ENCODE results near the gene SYNRG.
"Not testable (repeated sequence)": the region's sequence is repeated elsewhere in the genome, so short reads cannot be mapped to it uniquely, and the experiment has no call there.

SYNRG gene

DNA sequence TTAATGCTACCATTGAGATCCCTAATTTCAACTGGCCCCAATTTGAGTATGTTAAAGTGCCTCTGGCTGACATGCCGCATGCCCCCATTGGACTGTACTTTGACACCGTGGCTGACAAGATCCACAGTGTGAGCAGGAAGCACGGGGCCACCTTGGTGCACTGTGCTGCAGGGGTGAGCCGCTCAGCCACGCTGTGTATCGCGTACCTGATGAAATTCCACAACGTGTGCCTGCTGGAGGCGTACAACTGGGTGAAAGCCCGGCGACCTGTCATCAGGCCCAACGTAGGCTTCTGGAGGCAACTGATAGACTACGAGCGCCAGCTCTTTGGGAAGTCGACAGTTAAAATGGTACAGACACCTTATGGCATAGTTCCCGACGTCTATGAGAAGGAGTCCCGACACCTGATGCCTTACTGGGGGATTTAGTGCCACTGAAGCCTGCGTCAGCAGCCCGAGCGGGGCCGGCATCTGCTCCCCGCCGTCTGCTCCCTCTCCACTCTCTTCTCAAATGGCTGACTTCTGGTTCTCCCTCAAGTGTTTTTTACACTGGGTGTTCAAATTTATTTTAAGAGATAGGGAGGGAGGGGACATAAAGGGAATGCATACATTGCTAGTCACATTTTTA, 96.7 kb downstream of the SYNRG start:
- Histone ChIP-seq H3K9ac (ENCODE audit: low read depth, low read length) (no peak overlapping the region), H3K9me3 (ENCODE audit: control insufficient read depth, insufficient read depth, low read length) (no peaks in the 10 kb centered on the region), H3K4me1 (ENCODE audit: insufficient read depth, low read length) (no peaks in the 10 kb centered on the region), H3K36me3 (ENCODE audit: insufficient read depth, low read length) (peaks cover 6% of the 10 kb centered on the region)

DNA sequence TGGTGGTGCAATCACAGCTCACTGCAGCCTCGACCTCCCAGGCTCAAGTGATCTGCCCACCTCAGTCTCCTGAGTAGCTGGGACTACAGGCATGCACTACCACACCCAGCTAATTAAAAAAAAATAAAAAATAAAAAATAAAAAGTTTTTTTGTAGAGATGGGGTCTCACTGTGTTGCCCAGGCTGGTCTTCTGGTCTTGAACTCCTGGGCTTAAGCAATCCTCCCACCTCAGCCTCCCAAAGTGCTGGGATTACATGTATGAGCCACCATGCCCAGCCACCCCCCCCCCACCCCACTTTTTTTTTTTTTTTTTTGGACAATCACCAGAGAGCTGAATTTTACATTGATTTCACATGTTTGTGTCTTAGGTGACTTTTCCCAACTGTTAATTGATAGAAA, 97.6 kb downstream of the SYNRG start:
- H3K9ac ChIP-seq (ENCODE audit: low read depth, low read length); H3K36me3 ChIP-seq (ENCODE audit: insufficient read depth, low read length); H3K4me1 ChIP-seq (ENCODE audit: insufficient read depth, low read length); H3K9me3 ChIP-seq (ENCODE audit: control insufficient read depth, insufficient read depth, low read length): not testable (repeated sequence)

DNA sequence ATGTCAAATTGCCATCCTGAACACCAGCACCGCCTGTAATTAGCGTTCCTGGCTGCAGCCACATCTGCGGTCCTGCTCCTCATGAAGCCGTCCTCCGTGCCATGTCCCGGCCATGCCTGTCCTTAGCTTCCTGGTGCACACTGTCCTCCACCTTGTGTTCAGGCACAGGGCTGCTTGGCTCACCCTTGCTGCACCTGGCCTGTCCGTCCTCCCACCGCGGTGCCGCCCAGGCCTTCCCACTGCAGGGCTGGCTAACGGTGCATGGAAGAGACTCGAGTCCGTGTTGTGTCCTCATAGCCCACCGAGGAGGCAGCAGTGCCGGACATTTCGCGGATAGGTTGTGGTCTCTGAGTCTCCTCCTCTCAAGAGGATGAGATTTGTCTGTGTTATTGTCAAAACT, 99.2 kb downstream of the SYNRG start:
- Histone ChIP-seq H3K36me3 (ENCODE audit: insufficient read depth, low read length) (peaks cover 6% of the 10 kb centered on the region; the same call in 1 of the 2 replicates), H3K9ac (ENCODE audit: low read depth, low read length) (no peak overlapping the region)

DNA sequence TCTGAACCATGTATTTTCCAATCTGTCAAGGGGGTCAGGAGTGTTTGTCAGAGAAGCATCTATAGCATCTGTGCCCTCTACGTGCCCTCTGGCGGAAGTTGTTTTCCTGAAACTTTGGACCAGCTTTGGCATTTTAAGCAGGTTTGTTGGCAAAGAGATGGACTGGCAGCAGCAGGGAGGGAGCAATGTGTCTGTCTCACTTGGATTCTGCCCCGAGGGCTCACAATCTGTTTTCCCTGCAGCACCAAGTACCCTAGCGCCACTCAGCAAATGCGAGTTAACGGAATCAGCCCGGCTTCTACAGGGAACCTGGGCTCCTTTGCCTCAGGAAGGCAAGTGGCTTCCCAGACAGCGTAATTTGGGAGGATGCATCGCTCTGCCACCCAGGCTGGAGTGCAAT, 102.1 kb downstream of the SYNRG start:
- Histone ChIP-seq H3K4me1 (ENCODE audit: insufficient read depth, low read length) (peaks cover 4% of the 10 kb centered on the region; the same call in 1 of the 2 replicates), H3K9me3 (ENCODE audit: control insufficient read depth, insufficient read depth, low read length) (no peaks in the 10 kb centered on the region), H3K36me3 (ENCODE audit: insufficient read depth, low read length) (no peaks in the 10 kb centered on the region), H3K9ac (ENCODE audit: low read depth, low read length) (no peak overlapping the region)

More for the DNA sequence above, 99.2 kb downstream of the SYNRG start:
- H3K9me3 ChIP-seq (ENCODE audit: control insufficient read depth, insufficient read depth, low read length) = no peaks in the 10 kb centered on the region
- peaks cover 4% of the 10 kb centered on the region; the same call in 1 of the 2 replicates for H3K4me1 ChIP-seq (ENCODE audit: insufficient read depth, low read length)

DNA sequence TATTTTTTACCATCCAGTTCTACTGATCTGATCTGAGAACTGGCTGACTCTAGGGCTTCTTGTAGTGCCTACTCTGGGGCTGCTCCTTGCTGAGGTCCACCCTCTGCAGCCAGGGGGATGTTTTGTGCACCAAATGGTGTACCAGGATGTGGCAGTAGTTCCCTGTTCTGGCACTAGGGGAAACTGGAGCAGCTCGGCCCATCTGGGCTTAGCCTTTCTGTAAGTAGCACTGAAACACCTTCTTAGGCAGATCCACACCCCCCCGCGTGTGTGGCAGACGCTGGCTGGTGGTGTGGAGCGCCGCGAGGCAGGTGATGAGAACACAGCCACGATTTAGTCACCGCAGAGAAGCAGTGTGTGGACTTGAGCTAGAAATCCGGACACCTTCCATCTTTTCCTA, 102.5 kb downstream of the SYNRG start:
- H3K36me3 ChIP-seq (ENCODE audit: insufficient read depth, low read length) = no peaks in the 10 kb centered on the region
- no peaks in the 10 kb centered on the region for H3K9me3 ChIP-seq (ENCODE audit: control insufficient read depth, insufficient read depth, low read length)
- H3K9ac ChIP-seq (ENCODE audit: low read depth, low read length) = no peak overlapping the region
- peaks cover 4% of the 10 kb centered on the region; the same call in 1 of the 2 replicates for H3K4me1 ChIP-seq (ENCODE audit: insufficient read depth, low read length)

DNA sequence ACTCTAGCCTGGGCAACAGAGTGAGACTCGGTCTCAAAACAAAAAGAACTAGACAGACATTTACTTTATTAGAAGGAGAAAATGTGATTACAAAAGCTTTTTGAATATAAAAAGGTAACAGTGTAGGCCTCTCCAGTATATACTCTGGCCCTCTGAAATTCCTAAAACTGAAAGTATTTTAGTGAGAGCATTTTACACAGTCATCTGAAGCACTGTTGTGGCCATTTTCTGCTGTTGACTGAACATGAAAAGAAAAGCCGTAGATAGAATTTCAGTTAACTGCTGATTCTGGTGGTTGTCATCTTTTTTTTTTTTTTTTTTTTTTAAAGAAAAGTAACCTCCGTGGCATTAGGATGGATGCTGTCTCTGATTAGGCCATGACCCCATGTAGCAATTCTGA, 103.9 kb downstream of the SYNRG start:
- Histone ChIP-seq H3K36me3 (ENCODE audit: insufficient read depth, low read length) (no peaks in the 10 kb centered on the region), H3K4me1 (ENCODE audit: insufficient read depth, low read length) (peaks cover 4% of the 10 kb centered on the region; the same call in 1 of the 2 replicates), H3K9ac (ENCODE audit: low read depth, low read length) (no peak overlapping the region), H3K9me3 (ENCODE audit: control insufficient read depth, insufficient read depth, low read length) (no peaks in the 10 kb centered on the region)

DNA sequence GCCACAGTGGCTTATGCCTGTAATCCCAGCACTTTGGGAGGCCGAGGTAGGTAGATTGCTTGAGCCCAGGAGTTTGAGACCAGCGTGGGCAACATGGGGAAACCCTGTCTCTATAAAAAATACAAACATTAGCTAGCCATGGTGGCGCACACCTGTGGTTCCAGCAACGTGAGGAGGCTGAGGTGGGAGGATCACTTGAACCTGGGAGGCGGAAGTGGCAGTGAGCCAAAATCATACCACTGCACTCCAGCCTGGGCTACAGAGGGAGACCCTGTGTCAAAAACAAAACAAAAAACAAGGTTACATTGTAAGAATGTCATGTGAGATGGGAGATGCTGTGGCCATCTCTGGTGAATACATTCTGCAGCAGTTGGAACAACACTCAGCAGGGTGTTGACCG, 106.1 kb downstream of the SYNRG start:
- Histone ChIP-seq H3K4me1 (ENCODE audit: insufficient read depth, low read length) (peaks cover 4% of the 10 kb centered on the region; the same call in 1 of the 2 replicates), H3K9me3 (ENCODE audit: control insufficient read depth, insufficient read depth, low read length) (no peaks in the 10 kb centered on the region), H3K9ac (ENCODE audit: low read depth, low read length) (no peak overlapping the region), H3K36me3 (ENCODE audit: insufficient read depth, low read length) (no peaks in the 10 kb centered on the region)

DNA sequence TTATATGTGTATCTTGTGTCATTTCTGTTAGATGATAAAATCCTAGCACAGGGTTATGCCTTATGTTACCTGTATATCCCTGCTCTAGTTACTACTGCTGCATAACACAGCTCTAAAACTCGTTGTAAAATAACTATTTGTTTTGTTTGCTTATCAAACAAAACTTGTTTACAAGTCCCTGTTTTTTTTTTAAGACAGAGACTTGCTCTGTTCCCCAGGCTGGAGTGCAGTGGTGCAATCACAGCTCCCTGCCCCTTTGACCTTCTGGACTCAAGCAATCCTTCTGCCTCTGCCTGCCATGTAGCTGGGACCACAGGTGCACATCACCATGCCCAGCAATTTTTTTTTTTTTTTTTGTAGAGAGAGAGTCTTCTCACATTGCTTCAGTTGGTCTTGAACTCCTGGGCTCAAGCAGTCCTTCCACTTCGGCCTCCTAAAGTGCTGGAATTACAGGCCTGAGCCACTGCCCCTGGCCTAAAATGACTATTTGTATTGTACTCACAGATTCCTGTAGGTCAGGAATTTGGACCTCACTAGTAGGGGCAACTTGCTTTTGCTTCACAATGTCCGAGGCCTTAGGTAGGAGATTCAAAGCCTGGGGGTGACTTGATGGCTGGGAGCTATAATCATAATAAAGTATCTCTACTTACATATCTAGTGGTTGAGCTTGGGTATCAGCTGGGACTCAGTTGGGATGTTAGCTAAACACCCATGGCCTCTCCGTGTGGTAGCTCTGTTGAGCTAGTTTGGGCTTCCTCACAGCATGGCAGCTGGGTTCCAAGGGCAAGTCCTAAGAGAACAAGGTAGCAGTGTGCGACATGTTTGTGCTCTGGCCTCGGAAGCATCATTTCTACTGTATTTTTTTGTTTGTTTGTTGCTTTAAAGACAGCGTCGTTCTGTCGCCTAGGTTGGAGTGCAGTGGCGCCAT, 106.9 kb downstream of the SYNRG start:
- Histone ChIP-seq H3K4me1 (ENCODE audit: insufficient read depth, low read length) (peaks cover 4% of the 10 kb centered on the region; the same call in 1 of the 2 replicates), H3K9ac (ENCODE audit: low read depth, low read length) (no peak overlapping the region), H3K9me3 (ENCODE audit: control insufficient read depth, insufficient read depth, low read length) (no peaks in the 10 kb centered on the region), H3K36me3 (ENCODE audit: insufficient read depth, low read length) (no peaks in the 10 kb centered on the region)

DNA sequence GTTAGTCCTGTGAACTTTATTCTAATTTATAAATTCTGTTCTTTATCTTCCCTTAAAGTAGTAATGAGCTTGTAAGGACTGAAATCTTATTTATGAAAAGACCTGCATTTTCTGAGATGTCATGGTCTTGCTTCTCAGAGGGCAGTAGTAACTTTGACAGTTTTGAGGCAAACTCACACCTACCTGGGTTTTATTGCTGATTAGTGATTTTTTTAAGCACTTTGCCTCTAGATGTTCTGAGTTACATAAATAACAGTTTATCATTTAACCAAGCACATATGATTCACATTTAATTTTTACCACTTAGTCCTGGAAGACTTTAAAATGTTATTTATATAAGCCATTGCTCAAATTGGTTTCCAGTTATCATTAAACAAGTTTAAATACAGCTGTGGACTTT, 108.8 kb downstream of the SYNRG start:
- no peak overlapping the region for H3K9ac ChIP-seq (ENCODE audit: low read depth, low read length)
- H3K4me1 ChIP-seq (ENCODE audit: insufficient read depth, low read length) = peaks cover under 1% of the 10 kb centered on the region; the same call in 1 of the 2 replicates
- H3K36me3 ChIP-seq (ENCODE audit: insufficient read depth, low read length) = no peaks in the 10 kb centered on the region
- no peaks in the 10 kb centered on the region for H3K9me3 ChIP-seq (ENCODE audit: control insufficient read depth, insufficient read depth, low read length)

DNA sequence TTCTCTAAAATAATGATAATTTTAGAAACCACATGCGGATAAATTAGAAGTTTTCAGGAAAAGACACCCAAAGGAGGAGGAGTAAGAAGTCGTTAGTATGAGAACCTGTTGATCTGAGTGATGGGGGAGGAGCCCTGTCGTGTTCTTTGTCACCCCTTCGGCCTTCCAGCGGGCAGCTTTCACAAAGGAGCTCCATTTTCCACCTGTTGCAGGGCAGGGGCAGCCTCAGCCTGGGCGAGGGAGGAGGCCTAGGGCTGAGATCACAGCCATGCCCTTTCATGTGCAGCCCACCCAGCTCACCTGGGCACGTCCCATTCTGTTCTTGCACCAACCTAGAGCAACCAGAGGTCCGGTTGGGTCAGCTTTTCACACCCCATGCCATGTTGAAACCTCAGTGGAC, 114.2 kb downstream of the SYNRG start:
- Histone ChIP-seq H3K9ac (ENCODE audit: low read depth, low read length) (no peak overlapping the region), H3K4me1 (ENCODE audit: insufficient read depth, low read length) (peaks cover 16% of the 10 kb centered on the region)

DNA sequence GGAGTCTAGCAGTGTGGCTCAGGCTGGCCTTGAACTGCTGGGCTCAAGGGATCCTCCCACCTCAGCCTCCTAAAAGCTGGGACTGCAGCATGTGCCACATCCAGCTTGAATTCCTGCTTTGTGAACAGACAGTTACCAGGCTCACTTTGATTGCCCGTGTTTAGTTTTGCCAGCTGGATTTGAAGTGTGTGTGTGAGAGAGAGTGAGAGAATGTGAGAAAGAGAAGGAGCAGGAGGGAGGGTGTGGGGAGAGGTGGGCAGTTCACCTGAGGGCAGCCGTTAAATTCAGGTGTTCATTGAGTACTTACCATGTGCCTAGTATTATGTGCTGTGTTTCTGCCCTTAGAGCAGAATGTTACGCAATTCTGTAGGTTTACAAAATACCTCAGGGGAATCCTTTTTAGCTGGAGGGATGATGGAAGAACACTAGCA, 114.8 kb downstream of the SYNRG start:
- no peaks in the 10 kb centered on the region for H3K9me3 ChIP-seq (ENCODE audit: control insufficient read depth, insufficient read depth, low read length)
- H3K36me3 ChIP-seq (ENCODE audit: insufficient read depth, low read length) = no peaks in the 10 kb centered on the region
- peaks cover 16% of the 10 kb centered on the region for H3K4me1 ChIP-seq (ENCODE audit: insufficient read depth, low read length)
- H3K9ac ChIP-seq (ENCODE audit: low read depth, low read length) = no peak overlapping the region

More for the DNA sequence above, 114.2 kb downstream of the SYNRG start:
- H3K36me3 ChIP-seq (ENCODE audit: insufficient read depth, low read length) = no peaks in the 10 kb centered on the region
- H3K9me3 ChIP-seq (ENCODE audit: control insufficient read depth, insufficient read depth, low read length) = no peaks in the 10 kb centered on the region

DNA sequence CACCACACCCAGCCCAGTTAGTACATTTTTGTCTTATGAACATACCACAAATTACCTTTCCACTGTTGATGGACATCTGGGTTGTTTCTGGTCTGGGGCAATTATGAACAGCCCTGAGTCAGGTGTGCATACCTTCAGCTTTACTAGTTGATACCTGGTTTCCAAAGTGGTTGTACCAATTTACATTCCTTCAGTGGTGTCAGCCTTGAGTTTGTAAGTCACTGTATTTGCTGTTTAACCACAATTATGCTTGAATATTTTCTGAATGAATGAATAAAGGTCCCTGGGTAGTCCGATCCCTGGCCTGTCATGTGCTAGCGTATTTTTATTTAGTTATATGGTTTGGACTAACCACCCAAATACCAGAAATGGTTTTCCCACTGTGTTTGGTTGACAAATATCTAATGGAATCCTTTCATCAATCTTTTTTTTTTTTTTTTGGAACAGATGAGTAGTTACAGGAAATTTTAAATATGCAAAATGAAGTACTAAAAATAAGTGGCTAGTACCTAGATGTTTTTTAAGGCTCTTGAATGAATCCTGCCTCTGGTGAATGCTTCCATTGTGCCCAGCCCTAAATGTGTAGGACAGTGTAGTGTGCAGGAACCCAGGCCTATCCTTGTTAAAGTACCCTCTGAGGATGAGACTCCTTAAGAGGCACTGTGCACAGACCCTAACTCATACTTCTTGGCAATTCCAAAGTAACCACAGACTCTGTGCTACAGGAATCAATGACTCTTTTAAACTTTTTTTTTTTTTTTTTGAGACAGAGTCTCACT, 115.8 kb downstream of the SYNRG start:
- Histone ChIP-seq H3K9ac (ENCODE audit: low read depth, low read length) (no peak overlapping the region), H3K4me1 (ENCODE audit: insufficient read depth, low read length) (peaks cover 16% of the 10 kb centered on the region), H3K36me3 (ENCODE audit: insufficient read depth, low read length) (no peaks in the 10 kb centered on the region), H3K9me3 (ENCODE audit: control insufficient read depth, insufficient read depth, low read length) (no peaks in the 10 kb centered on the region)

DNA sequence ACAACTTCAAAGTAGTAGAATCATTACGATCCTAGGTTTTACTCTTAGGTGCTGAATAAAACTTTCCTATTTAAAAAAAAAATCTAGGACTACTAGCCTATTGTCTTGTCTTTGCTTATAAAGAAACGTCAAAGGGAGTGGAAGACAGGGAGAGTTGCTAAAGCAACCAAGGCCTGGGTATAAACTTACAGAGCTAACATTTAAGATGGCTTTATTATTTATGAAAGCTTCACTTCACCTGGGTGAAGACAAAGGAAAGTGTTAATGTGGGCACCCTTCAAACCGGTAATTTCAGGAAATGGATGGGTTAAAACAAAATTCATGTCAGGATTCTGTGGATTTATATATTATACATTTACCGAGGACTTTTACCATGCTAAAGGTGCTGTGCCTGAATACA, 117.1 kb downstream of the SYNRG start:
- Histone ChIP-seq H3K36me3 (ENCODE audit: insufficient read depth, low read length) (no peaks in the 10 kb centered on the region), H3K4me1 (ENCODE audit: insufficient read depth, low read length) (peaks cover 16% of the 10 kb centered on the region), H3K9ac (ENCODE audit: low read depth, low read length) (peak overlapping the region; percentile 75; the same call in 1 of the 2 replicates), H3K9me3 (ENCODE audit: control insufficient read depth, insufficient read depth, low read length) (no peaks in the 10 kb centered on the region)
